HepG2 (cell line): ENCODE measurements around the gene PIGZ. TPM values are rescaled to one million over a fixed set of nuclear protein-coding genes. Genes with fewer than 3 reads are reported as not detected.
A peak's percentile ranks its signal among the peaks of the same experiment; 100 is the strongest.

Experiments used
- ETV5 ChIP-seq: IDR thresholded peaks from 2 replicates; pipeline ENCODE4 v1.6.1; 2018; ENCODE audit warnings: missing biosample characterization, missing genetic modification reagents, inconsistent platforms, borderline replicate concordance
- FOXM1 ChIP-seq: sonication (generic); formaldehyde crosslinking; IDR thresholded peaks from 2 replicates; pipeline ENCODE4 v1.5.0; 2020; ENCODE audit warnings: missing genetic modification reagents
- HMG20B ChIP-seq: conservative IDR thresholded peaks from 2 replicates; pipeline ENCODE4 v1.6.1; 2016; ENCODE audit warnings: missing genetic modification reagents, missing compliant biosample characterization
- NCOR1 ChIP-seq: fragments of 200-600 bp; sonication (generic); IDR thresholded peaks from 2 replicates; pipeline ENCODE4 v1.7.0; 2017; ENCODE audit warnings: antibody characterized with exemption, low read length, borderline replicate concordance
- RFX1 ChIP-seq: fragments of 450-650 bp; IDR thresholded peaks from 2 replicates; pipeline ENCODE4 v1.6.1; 2017
- SALL1 ChIP-seq: sonication (generic); formaldehyde crosslinking; IDR thresholded peaks from 2 replicates; pipeline ENCODE4 v1.8.0; 2022; ENCODE audit warnings: mild to moderate bottlenecking, missing genetic modification reagents
- ZBED4 ChIP-seq: sonication (generic); formaldehyde crosslinking; IDR thresholded peaks from 2 replicates; pipeline ENCODE4 v1.4.0; 2020; ENCODE audit warnings: missing genetic modification reagents, borderline replicate concordance
- ZIK1 ChIP-seq: sonication (generic); formaldehyde crosslinking; IDR thresholded peaks from 2 replicates; pipeline ENCODE4 v1.5.0; 2020; ENCODE audit warnings: mild to moderate bottlenecking, low read depth, missing genetic modification reagents, borderline replicate concordance
- ZNF17 ChIP-seq: sonication (generic); formaldehyde crosslinking; IDR thresholded peaks from 2 replicates; pipeline ENCODE4 v1.5.0; 2020; ENCODE audit warnings: mild to moderate bottlenecking, missing genetic modification reagents
- ZNF530 ChIP-seq: sonication (generic); formaldehyde crosslinking; IDR thresholded peaks from 2 replicates; pipeline ENCODE4 v1.5.0; 2020; ENCODE audit warnings: low read depth, mild to moderate bottlenecking, missing genetic modification reagents
- ZNF558 ChIP-seq: sonication (generic); formaldehyde crosslinking; IDR thresholded peaks from 2 replicates; pipeline ENCODE4 v1.9.0; 2022; ENCODE audit warnings: mild to moderate bottlenecking, missing genetic modification reagents, borderline replicate concordance
- ZNF616 ChIP-seq: sonication (generic); formaldehyde crosslinking; IDR thresholded peaks from 2 replicates; pipeline ENCODE4 v1.5.0; 2020; ENCODE audit warnings: low read depth, mild to moderate bottlenecking, missing genetic modification reagents
- polyA plus RNA-seq, 8 experiments: library from polyadenylated mRNA; depleted of rRNA in 3 of 8; stranded (reverse) in 7 of 8; unstranded in 1 of 8; fragments of >200 nt; fragmentation: Illumina TruSeq in 4 of 8; extraction: Trizol in 4 of 8; gene quantifications; 2 replicates each; pipeline versions ENCODE4 v1.2.1 to v1.2.3, GENCODE V29; 2011 to 2016; ENCODE audit warnings: low read depth in 4 of 8, missing spikeins in 1 of 8, mixed read lengths in 1 of 8; ENCODE audit not compliant: insufficient read depth in 1 of 8
- total RNA-seq, 5 experiments: library from RNA; depleted of rRNA; stranded (reverse); fragments of >200 nt; fragmentation: Illumina TruSeq; extraction: Trizol; gene quantifications; 2 replicates each; pipeline ENCODE4 v1.2.3, GENCODE V29; 2016; ENCODE audit warnings: low read depth in 1 of 5
- TF ChIP-seq, protein P1 (sequence below): sonication (generic); formaldehyde crosslinking; IDR thresholded peaks from 2 replicates; pipeline ENCODE4 v1.9.0; 2021; ENCODE audit warnings: mild to moderate bottlenecking, missing genetic modification reagents

PIGZ gene
- total and polyA plus RNA-seq, 2 of the 13 experiments (the other 11 are each of a cell fraction or from before 2014, with no cell fraction given): 4.7 to 60.5 TPM

DNA sequence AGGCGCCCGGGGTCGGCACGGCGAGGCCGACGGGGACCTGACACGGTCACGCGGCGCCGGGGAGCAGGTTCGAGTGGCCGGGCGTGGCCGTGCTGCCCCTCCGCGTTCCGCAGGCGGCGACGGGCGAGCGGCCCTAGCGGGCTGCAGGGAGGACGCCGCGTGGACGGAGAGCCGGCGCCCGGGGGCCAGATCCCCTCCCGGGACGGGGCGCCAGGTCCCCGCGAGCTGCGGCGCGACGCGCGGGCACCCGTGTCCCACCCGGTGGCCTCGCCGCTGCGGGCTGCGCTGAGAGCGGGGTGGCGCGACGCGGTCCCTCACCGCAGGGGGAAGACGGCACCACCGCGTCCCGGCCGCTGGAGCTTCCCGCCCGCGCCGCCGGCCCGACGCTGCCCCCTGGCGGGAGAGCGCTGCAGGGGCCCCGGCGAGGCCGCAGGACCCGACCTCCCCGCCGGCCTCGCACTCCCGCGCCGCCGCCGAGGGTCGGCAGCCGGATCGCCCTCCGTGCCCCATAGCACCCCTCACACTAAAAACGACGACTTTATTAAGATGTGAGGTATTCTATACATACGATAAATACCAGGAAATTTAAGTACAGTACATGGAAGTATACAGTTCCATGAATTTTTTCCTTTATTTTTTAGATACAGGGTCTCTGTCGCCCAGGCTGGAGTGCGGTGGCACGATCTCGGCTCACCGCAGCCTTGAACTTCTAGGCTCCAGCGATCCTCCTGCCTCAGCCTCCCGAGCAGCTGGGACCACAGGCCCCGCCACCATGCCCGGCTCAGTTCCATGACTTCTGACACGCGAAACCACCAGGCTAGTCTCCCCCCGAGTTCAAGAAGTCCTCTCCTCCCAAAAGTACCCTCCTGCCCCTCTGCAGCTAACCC is 1.3 kb upstream of the PIGZ start (continued):
- TF ChIP-seq ZNF558 (CRISPR knock-in tag): 0 out of 2 replicates have a peak, but pooled peaks have one; percentile 23
- peak; percentile 88; the same call in 1 of the 2 replicates for TF ChIP-seq ZNF616
- TF ChIP-seq ZBED4 (CRISPR knock-in tag): no peak
- TF ChIP-seq, protein P1, sequence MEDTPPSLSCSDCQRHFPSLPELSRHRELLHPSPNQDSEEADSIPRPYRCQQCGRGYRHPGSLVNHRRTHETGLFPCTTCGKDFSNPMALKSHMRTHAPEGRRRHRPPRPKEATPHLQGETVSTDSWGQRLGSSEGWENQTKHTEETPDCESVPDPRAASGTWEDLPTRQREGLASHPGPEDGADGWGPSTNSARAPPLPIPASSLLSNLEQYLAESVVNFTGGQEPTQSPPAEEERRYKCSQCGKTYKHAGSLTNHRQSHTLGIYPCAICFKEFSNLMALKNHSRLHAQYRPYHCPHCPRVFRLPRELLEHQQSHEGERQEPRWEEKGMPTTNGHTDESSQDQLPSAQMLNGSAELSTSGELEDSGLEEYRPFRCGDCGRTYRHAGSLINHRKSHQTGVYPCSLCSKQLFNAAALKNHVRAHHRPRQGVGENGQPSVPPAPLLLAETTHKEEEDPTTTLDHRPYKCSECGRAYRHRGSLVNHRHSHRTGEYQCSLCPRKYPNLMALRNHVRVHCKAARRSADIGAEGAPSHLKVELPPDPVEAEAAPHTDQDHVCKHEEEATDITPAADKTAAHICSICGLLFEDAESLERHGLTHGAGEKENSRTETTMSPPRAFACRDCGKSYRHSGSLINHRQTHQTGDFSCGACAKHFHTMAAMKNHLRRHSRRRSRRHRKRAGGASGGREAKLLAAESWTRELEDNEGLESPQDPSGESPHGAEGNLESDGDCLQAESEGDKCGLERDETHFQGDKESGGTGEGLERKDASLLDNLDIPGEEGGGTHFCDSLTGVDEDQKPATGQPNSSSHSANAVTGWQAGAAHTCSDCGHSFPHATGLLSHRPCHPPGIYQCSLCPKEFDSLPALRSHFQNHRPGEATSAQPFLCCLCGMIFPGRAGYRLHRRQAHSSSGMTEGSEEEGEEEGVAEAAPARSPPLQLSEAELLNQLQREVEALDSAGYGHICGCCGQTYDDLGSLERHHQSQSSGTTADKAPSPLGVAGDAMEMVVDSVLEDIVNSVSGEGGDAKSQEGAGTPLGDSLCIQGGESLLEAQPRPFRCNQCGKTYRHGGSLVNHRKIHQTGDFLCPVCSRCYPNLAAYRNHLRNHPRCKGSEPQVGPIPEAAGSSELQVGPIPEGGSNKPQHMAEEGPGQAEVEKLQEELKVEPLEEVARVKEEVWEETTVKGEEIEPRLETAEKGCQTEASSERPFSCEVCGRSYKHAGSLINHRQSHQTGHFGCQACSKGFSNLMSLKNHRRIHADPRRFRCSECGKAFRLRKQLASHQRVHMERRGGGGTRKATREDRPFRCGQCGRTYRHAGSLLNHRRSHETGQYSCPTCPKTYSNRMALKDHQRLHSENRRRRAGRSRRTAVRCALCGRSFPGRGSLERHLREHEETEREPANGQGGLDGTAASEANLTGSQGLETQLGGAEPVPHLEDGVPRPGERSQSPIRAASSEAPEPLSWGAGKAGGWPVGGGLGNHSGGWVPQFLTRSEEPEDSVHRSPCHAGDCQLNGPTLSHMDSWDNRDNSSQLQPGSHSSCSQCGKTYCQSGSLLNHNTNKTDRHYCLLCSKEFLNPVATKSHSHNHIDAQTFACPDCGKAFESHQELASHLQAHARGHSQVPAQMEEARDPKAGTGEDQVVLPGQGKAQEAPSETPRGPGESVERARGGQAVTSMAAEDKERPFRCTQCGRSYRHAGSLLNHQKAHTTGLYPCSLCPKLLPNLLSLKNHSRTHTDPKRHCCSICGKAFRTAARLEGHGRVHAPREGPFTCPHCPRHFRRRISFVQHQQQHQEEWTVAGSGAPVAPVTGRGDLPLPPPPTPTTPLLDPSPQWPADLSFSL (CRISPR knock-in tag): no peak
- no peak for TF ChIP-seq ZNF17
- no peak for TF ChIP-seq ZNF530 (CRISPR knock-in tag)
- no peak for TF ChIP-seq HMG20B (CRISPR knock-in tag)
- no peak for TF ChIP-seq NCOR1
- TF ChIP-seq RFX1: no peak
- TF ChIP-seq ZIK1 (CRISPR knock-in tag): 0 out of 2 replicates have a peak, but pooled peaks have one; percentile 22
- TF ChIP-seq SALL1 (CRISPR knock-in tag): no peak; the same call in none of the 2 replicates
- TF ChIP-seq ETV5: no peak
- 0 out of 2 replicates have a peak, but pooled peaks have one; percentile 9 for TF ChIP-seq FOXM1 (CRISPR knock-in tag)
